22Rv1 (cell line): Measurements from ENCODE around the gene PLEKHA5.

Experiments
- H3K27ac ChIP-seq: fragments of 450-650 bp; 2 replicates; pipeline ENCODE4 v1.5.1; 2017
- ZFX ChIP-seq: fragments of 450-650 bp; IDR thresholded peaks from 2 replicates; pipeline ENCODE4 v1.6.1; 2017; ENCODE audit warnings: antibody characterized with exemption, borderline replicate concordance
- TF ChIP-seq, protein P1 (sequence below): fragments of 450-650 bp; IDR thresholded peaks from 2 replicates; pipeline ENCODE4 v1.5.1; 2017; ENCODE audit warnings: mild to moderate bottlenecking

The PLEKHA5 gene

DNA sequence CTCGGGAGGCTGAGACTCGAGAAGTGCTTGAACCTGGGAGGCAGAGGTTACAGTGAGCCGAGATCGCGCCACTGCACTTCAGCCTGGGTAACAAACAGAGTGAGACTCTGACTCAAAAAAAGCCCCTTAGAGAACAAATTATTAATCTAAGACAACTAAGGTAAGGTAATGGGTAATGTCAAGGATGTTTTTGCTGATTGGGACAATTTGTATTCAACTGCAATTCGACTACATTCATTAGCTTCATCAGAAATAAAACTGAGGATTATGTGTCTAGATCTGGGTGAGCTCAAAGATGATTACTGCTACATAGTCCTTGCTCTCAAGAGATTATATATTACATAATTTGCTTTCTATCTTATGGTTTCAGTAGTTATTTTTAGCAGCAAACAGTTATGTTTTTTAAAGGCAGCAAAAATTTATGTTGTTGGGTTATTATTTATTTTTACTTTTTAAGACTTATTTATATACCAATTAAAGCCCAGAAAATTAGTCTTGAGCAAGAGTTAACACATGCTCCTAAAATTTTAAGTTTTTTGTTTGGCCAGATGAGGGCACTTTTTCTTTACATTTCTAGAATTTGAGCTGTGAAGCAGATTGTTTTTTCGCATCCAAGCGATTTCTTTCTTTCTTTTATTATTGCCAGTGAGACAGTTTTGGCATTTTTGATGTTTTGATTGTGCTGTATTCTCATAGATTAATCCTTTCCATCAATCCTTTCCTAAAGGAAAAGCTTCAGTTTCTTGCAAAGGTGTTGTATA, 52.3 kb downstream of the PLEKHA5 start:
- no peak for TF ChIP-seq ZFX
- TF ChIP-seq, protein P1, sequence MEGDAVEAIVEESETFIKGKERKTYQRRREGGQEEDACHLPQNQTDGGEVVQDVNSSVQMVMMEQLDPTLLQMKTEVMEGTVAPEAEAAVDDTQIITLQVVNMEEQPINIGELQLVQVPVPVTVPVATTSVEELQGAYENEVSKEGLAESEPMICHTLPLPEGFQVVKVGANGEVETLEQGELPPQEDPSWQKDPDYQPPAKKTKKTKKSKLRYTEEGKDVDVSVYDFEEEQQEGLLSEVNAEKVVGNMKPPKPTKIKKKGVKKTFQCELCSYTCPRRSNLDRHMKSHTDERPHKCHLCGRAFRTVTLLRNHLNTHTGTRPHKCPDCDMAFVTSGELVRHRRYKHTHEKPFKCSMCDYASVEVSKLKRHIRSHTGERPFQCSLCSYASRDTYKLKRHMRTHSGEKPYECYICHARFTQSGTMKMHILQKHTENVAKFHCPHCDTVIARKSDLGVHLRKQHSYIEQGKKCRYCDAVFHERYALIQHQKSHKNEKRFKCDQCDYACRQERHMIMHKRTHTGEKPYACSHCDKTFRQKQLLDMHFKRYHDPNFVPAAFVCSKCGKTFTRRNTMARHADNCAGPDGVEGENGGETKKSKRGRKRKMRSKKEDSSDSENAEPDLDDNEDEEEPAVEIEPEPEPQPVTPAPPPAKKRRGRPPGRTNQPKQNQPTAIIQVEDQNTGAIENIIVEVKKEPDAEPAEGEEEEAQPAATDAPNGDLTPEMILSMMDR: peak; percentile 33
- no peak overlapping the region for H3K27ac ChIP-seq

DNA sequence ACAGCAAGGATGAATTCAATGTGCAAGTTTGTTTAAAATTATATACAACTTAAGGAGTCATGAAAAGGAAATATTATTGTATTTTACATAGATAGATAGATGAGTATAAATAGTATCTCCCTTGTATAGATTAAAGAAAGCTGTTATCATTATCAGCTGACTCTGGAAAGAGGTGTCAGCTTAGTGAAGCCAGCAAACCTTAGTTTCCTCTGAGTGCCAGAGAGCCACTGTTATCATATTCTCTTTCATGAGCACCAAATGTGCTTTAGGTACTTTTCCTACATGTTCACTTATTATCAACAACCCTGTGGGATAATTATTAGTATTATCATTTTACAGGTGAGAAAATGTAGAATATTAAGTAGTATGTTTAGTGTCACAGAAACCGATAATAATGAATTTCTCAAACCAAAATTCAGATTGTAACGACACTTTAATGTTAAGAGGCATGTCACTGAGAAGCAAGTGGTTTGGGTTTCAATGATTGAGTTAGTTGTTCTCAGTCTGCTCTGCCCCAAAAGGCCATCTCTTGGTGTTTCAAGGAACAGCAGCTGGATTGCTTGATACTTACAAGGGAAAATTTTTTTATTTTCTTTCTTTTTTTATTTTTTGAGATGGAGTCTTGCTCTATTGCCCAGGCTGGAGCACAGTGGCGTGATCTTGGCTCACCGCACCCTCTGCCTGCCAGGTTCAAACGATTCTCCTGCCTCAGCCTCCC, 53.7 kb downstream of the PLEKHA5 start:
- no peak overlapping the region for H3K27ac ChIP-seq
- TF ChIP-seq ZFX: no peak
- TF ChIP-seq, protein P1: peak; percentile 37

DNA sequence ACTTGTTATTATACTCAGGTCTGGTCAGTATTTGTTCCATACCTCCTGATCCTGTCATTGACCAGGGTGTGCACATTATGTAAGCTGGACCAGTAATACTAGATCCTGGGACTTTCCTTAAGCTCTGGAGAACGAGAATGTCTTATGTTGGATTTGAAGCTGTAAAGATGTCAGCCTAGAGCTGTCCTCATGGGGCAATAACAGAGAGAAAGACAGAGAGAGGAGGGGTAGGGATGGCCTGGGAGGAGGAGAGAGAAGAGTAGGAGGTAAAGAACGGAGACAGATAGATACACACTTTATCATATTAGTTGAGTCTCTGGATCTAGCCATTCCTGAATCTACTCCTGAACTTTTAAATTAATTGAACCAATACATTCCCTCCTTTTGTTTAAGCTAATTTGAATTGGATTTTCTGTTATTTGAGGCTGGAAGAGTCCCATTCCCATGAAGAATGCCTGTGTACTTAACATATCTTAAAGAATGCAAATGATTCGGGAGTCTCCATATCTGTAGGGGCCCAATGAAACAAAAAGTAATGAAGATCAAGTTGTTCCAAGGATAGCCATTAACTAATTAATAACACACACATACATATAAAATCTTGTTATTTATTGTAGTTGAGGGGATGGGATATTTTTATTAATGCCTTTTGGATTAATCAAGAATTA, 55.9 kb downstream of the PLEKHA5 start:
- no peak overlapping the region for H3K27ac ChIP-seq
- TF ChIP-seq ZFX: no peak
- TF ChIP-seq, protein P1: no peak

GRCh38 chr12:19186722-19187661, 57.5 kb downstream of the PLEKHA5 start:
- TF ChIP-seq ZFX: no peak
- TF ChIP-seq, protein P1: peak; percentile 87

DNA sequence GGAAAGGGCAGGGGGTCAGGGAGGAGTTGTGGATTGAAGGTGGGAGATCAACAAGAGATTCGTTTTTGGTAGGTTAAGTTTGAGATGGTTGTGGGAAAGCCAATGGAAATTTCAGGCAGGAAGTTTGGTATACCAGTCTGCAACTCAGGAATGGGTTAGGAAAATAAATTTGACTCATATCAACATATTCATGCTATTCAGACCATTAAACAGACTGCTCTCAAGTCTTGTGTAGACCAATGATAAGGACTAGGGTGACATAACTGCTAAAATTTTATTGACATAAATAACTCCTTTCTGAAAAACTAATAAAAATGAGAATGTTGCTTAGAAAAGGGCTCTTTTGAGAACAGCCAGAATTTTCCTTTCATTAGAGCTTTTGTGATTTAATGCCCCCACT, 60.0 kb downstream of the PLEKHA5 start:
- TF ChIP-seq, protein P1: no peak
- TF ChIP-seq ZFX: no peak
- no peak overlapping the region for H3K27ac ChIP-seq

More at GRCh38 chr12:19186722-19187661, 57.5 kb downstream of the PLEKHA5 start:
- no peak overlapping the region for H3K27ac ChIP-seq

GRCh38 chr12:19190292-19191031, 60.9 kb downstream of the PLEKHA5 start:
- H3K27ac ChIP-seq: no peak overlapping the region
- TF ChIP-seq, protein P1: no peak
- TF ChIP-seq ZFX: no peak
